Endothelial cell of umbilical vein (primary cell): Measurements from ENCODE around the gene KIFC3.

Experiments used
- CTCF ChIP-seq, 2 donors: IDR thresholded peaks; 1 replicate in 1 of 2; 2 replicates in 1 of 2; pipeline ENCODE4 v1.5.1; 2011; ENCODE audit warnings: low read length in 2 of 2, mild to moderate bottlenecking in 2 of 2, moderate library complexity in 2 of 2, control low read depth in 1 of 2, inconsistent platforms in 1 of 2, low read depth in 1 of 2; ENCODE audit not compliant: insufficient read depth in 1 of 2; ENCODE audit errors: extremely low read depth in 1 of 2
- MYC ChIP-seq: IDR thresholded peaks from one replicate; pipeline ENCODE4 v1.6.1; 2011; ENCODE audit warnings: mild to moderate bottlenecking, low read depth, low read length
- POLR2A ChIP-seq: IDR thresholded peaks from 2 replicates; pipeline ENCODE4 v1.6.1; 2012; ENCODE audit warnings: low read depth, mild to moderate bottlenecking, control low read depth, low read length
- POLR2AphosphoS5 ChIP-seq: IDR thresholded peaks from 2 replicates; pipeline ENCODE4 v1.6.1; 2012; ENCODE audit warnings: low read depth, mild to moderate bottlenecking, control low read depth, low read length, moderate library complexity; ENCODE audit not compliant: insufficient read depth

GRCh38 chr16:57822856-57823255 lies 20.6 kb upstream of the KIFC3 start:
- TF ChIP-seq CTCF (IDR thresholded peaks at IDR 0.05; ENCODE audit: extremely low read depth in 1 of 2, insufficient read depth in 1 of 2, low read depth in 1 of 2, low read length in 2 of 2) = no peak
- no peak for TF ChIP-seq MYC
- no peak for TF ChIP-seq POLR2A
- no peak for TF ChIP-seq POLR2AphosphoS5
